Heart left ventricle (tissue), 16 donors: ENCODE measurements around the gene SLC9A3. TPM values are rescaled to one million over a fixed set of nuclear protein-coding genes. Genes with fewer than 3 reads are reported as not detected.
A peak's percentile ranks its signal among the peaks of the same experiment; 100 is the strongest.

Experiments used
- ATAC-seq, 4 donors: fragments of 200-7000 bp; cut with Tn5 transposase; one replicate each; pipeline ENCODE4 v1.9.1; 2020 to 2022; ENCODE audit warnings: moderate library complexity in 4 of 4, mild to moderate bottlenecking in 3 of 4, moderate number of reproducible peaks in 1 of 4
- DNase-seq, 5 donors: peaks; one replicate each; pipeline ENCODE4 v3.0.0-alpha.2; 2020
- H3K27ac ChIP-seq, 12 donors: fragments of 200-600 bp; sonication (generic) in 4 of 12; one replicate each; pipeline versions ENCODE4 v1.5.0 to v1.8.0; 2016 to 2022; ENCODE audit warnings: mild to moderate bottlenecking in 2 of 12
- H3K27me3 ChIP-seq, 9 donors: fragments of 200-600 bp; sonication (generic) in 2 of 9; one replicate each; pipeline versions ENCODE4 v1.5.1 to v1.8.0; 2016 to 2022; ENCODE audit warnings: mild to moderate bottlenecking in 3 of 9
- H3K36me3 ChIP-seq, 9 donors: fragments of 200-600 bp; sonication (generic) in 2 of 9; one replicate each; pipeline versions ENCODE4 v1.5.0 to v1.8.0; 2018 to 2022; ENCODE audit warnings: mild to moderate bottlenecking in 2 of 9
- H3K4me1 ChIP-seq, 12 donors: fragments of 200-600 bp; sonication (generic) in 4 of 12; one replicate each; pipeline versions ENCODE4 v1.5.0 to v1.8.0; 2016 to 2022; ENCODE audit warnings: mild to moderate bottlenecking in 3 of 12
- H3K4me3 ChIP-seq, 12 donors: fragments of 200-600 bp; sonication (generic) in 4 of 12; one replicate each; pipeline versions ENCODE4 v1.5.0 to v1.8.0; 2017 to 2022; ENCODE audit warnings: mild to moderate bottlenecking in 9 of 12, moderate library complexity in 4 of 12
- H3K9me3 ChIP-seq, 12 donors: fragments of 200-600 bp; sonication (generic) in 4 of 12; one replicate each; pipeline versions ENCODE4 v1.5.0 to v1.8.0; 2016 to 2022; ENCODE audit warnings: mild to moderate bottlenecking in 1 of 12
- POLR2A ChIP-seq, 2 donors: fragments of 450-650 bp; IDR thresholded peaks; one replicate each; pipeline ENCODE4 v1.6.1; 2017; ENCODE audit warnings: antibody characterized with exemption in 2 of 2, mild to moderate bottlenecking in 2 of 2, moderate library complexity in 2 of 2
- WGBS, 4 donors: extraction: QIAGEN DNeasy Blood & Tissue Kit in 2 of 4; methylation state at CpG; one replicate each; pipeline versions ENCODE4 v1.1.5 to v1.1.7; 2013 to 2018; 5-methylcytosine and 5-hydroxymethylcytosine counted together
- intact Hi-C, 10 donors: fragments of 100-400 bp; cut with DNase I; formaldehyde crosslinking; loops; one replicate each; pipeline versions ENCODE4 v1.11.1 to v1.14.2; 2022
- polyA plus RNA-seq, 2 donors: library from polyadenylated mRNA; stranded (reverse); fragments of 200-250 nt; gene quantifications; one replicate each; pipeline ENCODE4 v1.2.3, GENCODE V29; 2013
- total RNA-seq, 9 donors: library from RNA; depleted of rRNA in 2 of 9; stranded (reverse); fragments of >200 nt in 2 of 9; fragmentation: NEBNext Ultra II Directional in 3 of 9; extraction: Animal tissue kit (Norgen Biotek cat#: 25700) in 3 of 9; gene quantifications; one replicate each; pipeline versions ENCODE4 v1.1.0 to v1.2.4, GENCODE V29; 2016 to 2023
- TF ChIP-seq, protein P1 (sequence below), 12 donors: fragments of 200-600 bp; sonication (generic) in 4 of 12; IDR thresholded peaks; one replicate each; pipeline versions ENCODE4 v1.5.0 to v1.8.0; 2018 to 2022; ENCODE audit warnings: antibody characterized with exemption in 12 of 12, mild to moderate bottlenecking in 5 of 12
- donor health status: ischemic (EF 13 %, LVEDD 7.1; RV severe dilation, severe dysfunction).
- donor health status: healthy with polysubstance abuse.
- donor health status: DM: no; HTN: yes; CAD: no.
- donor health status: DM: no; HTN: no; CAD: no.
- donor health status: ischemic (EF 25% LVEDD 6.9; RV normal size, moderate dysfunction).
- donor health status: ischemic (EF 25% LVEDD 5.7; RV mildly dilated, moderate dysfunction).
- donor health status: healthy.
- donor health status: DM: yes; HTN: yes; CAD: no.
- donor health status: ischemic (EF 35%, LVEDD 5.7; RV mildly dilated, moderate dysfunction).
- donor health status: nonischemic (EF 11% LVEDD 7.7; RV severe dilation, severe dysfunction).
- donor health status: DM: yes; HTN: yes; CAD: no.
- donor health status: PGD.
- donor health status: ischemic (EF 29% LVEDD 5.4; RV normal size, mild dysfunction).
- donor health status: nonischemic (EF 23%, LVEDD 6.1; RV moderate dilation, normal function).

SLC9A3 gene
- total and polyA plus RNA-seq, 11 donors = 0.50 to 3.8 (median 1.0) TPM

DNA sequence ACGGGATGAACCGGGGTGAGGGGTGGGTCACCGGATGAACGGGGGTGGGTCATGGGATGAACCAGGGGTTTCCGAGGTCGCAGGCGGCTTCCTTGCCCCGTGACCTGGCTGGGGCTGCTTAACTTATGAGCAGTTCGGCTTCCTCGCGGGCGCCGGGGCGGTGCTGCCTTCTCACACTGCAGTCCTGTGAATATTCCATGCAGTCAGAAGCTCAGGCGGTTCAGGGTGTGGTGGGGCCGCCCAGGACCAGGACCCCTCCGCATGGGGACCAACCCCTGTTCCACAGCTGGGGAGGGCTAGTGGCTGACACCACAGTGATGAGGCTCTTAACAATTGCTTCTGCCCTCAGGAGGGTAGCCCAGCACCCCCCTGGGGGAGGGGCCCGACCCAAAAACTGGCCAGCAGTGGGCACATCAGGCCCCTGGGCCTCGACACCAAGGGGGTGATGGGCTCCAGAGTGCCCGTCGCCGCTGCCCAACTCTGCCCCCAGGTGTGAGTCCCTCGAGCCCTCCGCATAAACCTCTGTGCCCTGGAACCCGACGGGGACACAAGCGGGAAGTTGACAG lies 30.9 kb upstream of the SLC9A3 start:
- 88 to 93% (median 90%) methylated on average over 22 to 27 of the region's 27 CpGs for WGBS, 4 donors
- no peaks in the 10 kb centered on the region for H3K36me3 ChIP-seq
- no peak overlapping the region for H3K27ac ChIP-seq
- ATAC-seq = no peak
- peaks cover 0 to 30% (median 5%) of the 10 kb centered on the region in 9 donors for H3K27me3 ChIP-seq
- DNase-seq = peak in 2 of 5 donors; percentile 12 to 46
- no peaks in the 10 kb centered on the region for H3K4me1 ChIP-seq
- H3K4me3 ChIP-seq = no peak overlapping the region
- no peaks in the 10 kb centered on the region for H3K9me3 ChIP-seq
- intact Hi-C loops = no loop called here
- TF ChIP-seq, protein P1, sequence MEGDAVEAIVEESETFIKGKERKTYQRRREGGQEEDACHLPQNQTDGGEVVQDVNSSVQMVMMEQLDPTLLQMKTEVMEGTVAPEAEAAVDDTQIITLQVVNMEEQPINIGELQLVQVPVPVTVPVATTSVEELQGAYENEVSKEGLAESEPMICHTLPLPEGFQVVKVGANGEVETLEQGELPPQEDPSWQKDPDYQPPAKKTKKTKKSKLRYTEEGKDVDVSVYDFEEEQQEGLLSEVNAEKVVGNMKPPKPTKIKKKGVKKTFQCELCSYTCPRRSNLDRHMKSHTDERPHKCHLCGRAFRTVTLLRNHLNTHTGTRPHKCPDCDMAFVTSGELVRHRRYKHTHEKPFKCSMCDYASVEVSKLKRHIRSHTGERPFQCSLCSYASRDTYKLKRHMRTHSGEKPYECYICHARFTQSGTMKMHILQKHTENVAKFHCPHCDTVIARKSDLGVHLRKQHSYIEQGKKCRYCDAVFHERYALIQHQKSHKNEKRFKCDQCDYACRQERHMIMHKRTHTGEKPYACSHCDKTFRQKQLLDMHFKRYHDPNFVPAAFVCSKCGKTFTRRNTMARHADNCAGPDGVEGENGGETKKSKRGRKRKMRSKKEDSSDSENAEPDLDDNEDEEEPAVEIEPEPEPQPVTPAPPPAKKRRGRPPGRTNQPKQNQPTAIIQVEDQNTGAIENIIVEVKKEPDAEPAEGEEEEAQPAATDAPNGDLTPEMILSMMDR (IDR thresholded peaks at IDR 0.05) = no peak
- no peak for TF ChIP-seq POLR2A (IDR thresholded peaks at IDR 0.05)

DNA sequence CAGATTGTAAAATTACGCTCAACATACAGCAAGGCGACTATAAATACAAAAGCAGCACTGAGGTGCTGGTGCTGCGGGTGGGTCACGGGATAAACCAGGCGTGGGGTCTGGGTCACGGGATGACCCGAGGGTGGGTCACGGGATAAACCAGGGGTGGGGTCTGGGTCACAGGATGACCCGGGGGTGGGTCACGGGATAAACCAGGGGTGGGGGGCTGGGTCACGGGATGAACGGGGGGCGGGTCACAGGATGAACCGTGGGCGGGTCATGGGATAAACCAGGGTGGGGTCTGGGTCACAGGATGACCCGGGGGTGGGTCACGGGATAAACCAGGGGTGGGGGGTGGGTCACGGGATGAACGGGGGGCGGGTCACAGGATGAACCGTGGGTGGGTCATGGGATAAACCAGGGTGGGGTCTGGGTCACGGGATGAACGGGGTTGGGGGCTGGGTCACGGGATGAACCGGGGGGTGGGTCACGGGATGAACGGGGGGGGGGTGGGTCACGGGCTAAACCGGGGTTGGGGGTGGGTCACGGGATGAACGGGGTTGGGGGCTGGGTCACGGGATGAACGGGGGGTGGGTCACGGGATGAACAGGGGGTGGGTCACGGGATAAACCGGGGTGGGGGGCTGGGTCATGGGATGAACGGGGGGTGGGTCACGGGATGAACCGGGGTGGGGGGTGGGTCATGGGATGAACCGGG lies 30.2 kb upstream of the SLC9A3 start:
- H3K36me3 ChIP-seq = no peaks in the 10 kb centered on the region
- no peak for TF ChIP-seq POLR2A (IDR thresholded peaks at IDR 0.05)
- TF ChIP-seq, protein P1 (IDR thresholded peaks at IDR 0.05) = no peak
- H3K27ac ChIP-seq = no peak overlapping the region
- H3K4me1 ChIP-seq = no peaks in the 10 kb centered on the region
- intact Hi-C loops = no loop called here
- no peaks in the 10 kb centered on the region for H3K9me3 ChIP-seq
- 94 to 96% (median 95%) methylated on average over 10 to 40 of the region's 40 CpGs for whole genome bisulfite sequencing, 4 donors
- H3K4me3 ChIP-seq = no peak overlapping the region
- no peak for ATAC-seq
- peaks cover 0 to 28% (median 5%) of the 10 kb centered on the region in 9 donors for H3K27me3 ChIP-seq
- peak in 2 of 5 donors; percentile 10 for DNase-seq

DNA sequence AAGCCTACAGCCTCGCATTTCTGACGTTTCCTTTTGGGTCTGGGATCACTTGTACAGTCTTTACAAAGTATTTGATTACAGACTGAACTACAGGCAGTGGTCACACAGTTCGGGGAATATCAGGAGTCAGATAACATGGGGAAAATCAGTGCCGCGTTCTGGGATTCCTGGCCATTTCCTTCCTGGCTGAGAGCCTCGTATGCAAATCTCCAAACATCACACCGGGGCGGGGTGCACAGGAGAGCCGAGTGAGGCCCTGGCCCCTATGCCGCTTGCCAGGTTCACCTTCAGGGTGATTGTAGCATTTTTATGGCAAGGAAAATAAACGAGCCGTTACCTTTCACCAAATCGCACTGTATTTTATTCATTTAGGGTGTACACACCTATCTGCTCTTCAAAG lies 29.6 kb upstream of the SLC9A3 start:
- H3K27me3 ChIP-seq = peaks cover 0 to 31% (median 5%) of the 10 kb centered on the region in 9 donors

DNA sequence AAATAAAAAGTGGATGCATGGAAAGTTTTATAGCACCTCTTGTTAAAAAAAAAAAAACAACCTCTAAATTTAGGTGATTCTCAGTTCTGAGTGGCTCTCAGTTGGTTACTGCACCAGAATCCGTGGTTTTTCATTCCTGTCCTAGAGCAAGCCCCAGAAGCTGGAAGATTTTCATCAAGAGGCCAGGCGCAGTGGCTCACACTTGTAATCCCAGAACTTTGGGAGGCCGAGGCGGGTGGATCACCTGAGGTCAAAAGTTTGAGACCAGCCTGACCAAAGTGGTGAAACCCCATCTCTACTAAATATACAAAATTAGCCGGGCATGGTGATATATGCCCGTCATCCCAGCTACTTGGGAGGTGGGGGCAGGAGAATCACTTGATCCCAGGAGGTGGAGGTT lies 27.2 kb upstream of the SLC9A3 start:
- peaks cover 0 to 44% (median 15%) of the 10 kb centered on the region in 9 donors for H3K27me3 ChIP-seq
- no peaks in the 10 kb centered on the region for H3K4me1 ChIP-seq
- no peak overlapping the region for H3K27ac ChIP-seq
- intact Hi-C loops = no loop called here
- no peaks in the 10 kb centered on the region for H3K9me3 ChIP-seq
- H3K4me3 ChIP-seq = no peak overlapping the region
- TF ChIP-seq, protein P1 (IDR thresholded peaks at IDR 0.05) = no peak
- TF ChIP-seq POLR2A (IDR thresholded peaks at IDR 0.05) = no peak
- no peak for ATAC-seq
- no peak for DNase-seq
- WGBS, 4 donors = 88 to 92% (median 90%) methylated on average over 6 of the region's 6 CpGs
- H3K36me3 ChIP-seq = no peaks in the 10 kb centered on the region

More for the DNA sequence above, 29.6 kb upstream of the SLC9A3 start:
- Histone ChIP-seq H3K9me3 (no peaks in the 10 kb centered on the region), H3K4me1 (no peaks in the 10 kb centered on the region), H3K27ac (no peak overlapping the region), H3K36me3 (no peaks in the 10 kb centered on the region), H3K4me3 (no peak overlapping the region)
- DNase-seq = no peak
- WGBS, 4 donors = 58 to 62% (median 61%) methylated on average over 13 of the region's 13 CpGs
- no peak for TF ChIP-seq POLR2A (IDR thresholded peaks at IDR 0.05)
- TF ChIP-seq, protein P1 (IDR thresholded peaks at IDR 0.05) = no peak
- intact Hi-C loops = no loop called here
- no peak for ATAC-seq
